WTC11 (cell line): ENCODE results near the gene TSPAN17.

ENCODE experiments used
- CTCF ChIP-seq: fragments of 200-600 bp; IDR thresholded peaks from 2 replicates; pipeline ENCODE4 v1.8.0; 2022; ENCODE audit warnings: antibody characterized with exemption
- E2F5 ChIP-seq: sonication (generic); formaldehyde crosslinking; IDR thresholded peaks from 2 replicates; pipeline ENCODE4 v1.8.1; 2022; ENCODE audit warnings: mild to moderate bottlenecking, moderate library complexity, missing genetic modification reagents
- MAX ChIP-seq: sonication (generic); formaldehyde crosslinking; IDR thresholded peaks from 2 replicates; pipeline ENCODE4 v1.8.0; 2022; ENCODE audit warnings: mild to moderate bottlenecking, missing genetic modification reagents
- SMAD3 ChIP-seq: sonication (generic); formaldehyde crosslinking; IDR thresholded peaks from 2 replicates; pipeline ENCODE4 v1.8.0; 2022; ENCODE audit warnings: missing genetic modification reagents, mild to moderate bottlenecking, borderline replicate concordance

- TF ChIP-seq E2F5 (CRISPR knock-in tag): peak; percentile 62
- TF ChIP-seq SMAD3 (CRISPR knock-in tag): no peak
- peak; percentile 85 for TF ChIP-seq MAX (CRISPR knock-in tag)
- no peak for TF ChIP-seq CTCF
These were observed 27.5 kb upstream of the TSPAN17 start for GRCh38 chr5:176619569-176620332.
